ENCODE data around the gene CAPN2.
"Not testable (repeated sequence)": the region's sequence is repeated elsewhere in the genome, so short reads cannot be mapped to it uniquely, and the experiment has no call there.

Gene CAPN2

GRCh38 chr1:223794136-223794880 lies 82.0 kb downstream of the CAPN2 start:
- DNase-seq, result no peak

GRCh38 chr1:223796210-223796609 lies 83.9 kb downstream of the CAPN2 start:
- DNase-seq, result peak in 1 of 2 donors; percentile 41

GRCh38 chr1:223802032-223802431 lies 89.7 kb downstream of the CAPN2 start:
- DNase-seq, result peak; percentile 11 to 39

DNA sequence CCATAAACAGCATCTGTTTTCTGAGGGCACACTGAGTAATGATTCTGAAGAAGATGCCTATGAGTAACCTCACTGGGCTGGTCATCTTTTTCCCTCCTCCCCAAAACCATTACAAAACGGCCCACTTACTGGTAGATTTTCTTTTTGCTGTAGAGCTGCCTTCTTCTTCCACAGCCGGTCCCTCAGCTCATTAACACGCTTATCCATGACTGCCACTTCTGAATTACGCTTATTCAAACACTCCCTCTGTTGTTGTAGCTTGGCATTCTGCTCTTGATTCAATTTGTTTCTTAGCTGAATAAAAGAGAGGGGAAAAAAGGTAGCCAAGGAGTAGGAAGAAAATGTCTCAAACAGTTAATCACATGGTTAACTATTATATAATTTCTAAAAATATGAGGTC lies 90.3 kb downstream of the CAPN2 start:
- DNase-seq, result peak; percentile 36 to 94

DNA sequence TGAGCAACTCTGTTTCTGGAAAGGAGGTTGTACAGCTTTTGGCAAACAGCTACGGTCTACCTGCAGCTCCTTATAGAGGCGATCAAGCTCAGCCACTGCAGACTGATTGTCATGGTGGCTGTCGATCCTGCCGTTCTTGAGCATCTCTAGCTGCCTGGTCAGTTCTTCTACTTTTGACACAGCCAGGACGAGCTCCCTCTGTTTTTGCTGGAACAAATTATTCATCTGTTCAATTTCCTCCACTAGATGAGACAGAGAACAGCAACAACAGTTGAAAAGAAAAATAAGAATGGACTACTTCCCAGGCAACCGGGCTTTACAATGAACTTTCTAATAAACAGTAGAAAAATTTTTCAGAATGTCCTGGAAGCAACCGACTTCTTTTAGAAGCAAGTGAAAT lies 90.9 kb downstream of the CAPN2 start:
- DNase-seq, result peak; percentile 14 to 37

DNA sequence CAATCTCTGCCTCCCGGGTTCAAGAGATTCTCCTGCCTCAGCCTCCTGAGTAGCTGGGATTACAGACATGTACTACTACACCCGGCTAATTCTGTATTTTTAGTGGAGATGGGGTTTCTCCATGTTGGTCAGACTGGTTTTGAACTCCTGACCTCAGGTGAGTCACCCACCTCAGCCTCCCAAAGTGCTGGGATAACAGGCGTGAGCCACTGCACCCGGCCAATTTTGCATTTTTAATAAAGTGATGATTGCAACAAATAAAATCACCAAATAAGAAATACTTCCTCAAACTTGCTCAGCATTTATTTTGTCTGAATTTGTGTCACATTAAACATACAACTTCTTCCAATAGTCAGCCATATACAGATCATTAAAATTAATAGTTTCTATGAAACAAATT lies 97.6 kb downstream of the CAPN2 start:
- DNase-seq, result not testable (repeated sequence)

- DNase-seq, result no peak
These were observed 98.2 kb downstream of the CAPN2 start for GRCh38 chr1:223810586-223810985.

GRCh38 chr1:223811634-223812101 lies 99.3 kb downstream of the CAPN2 start:
- peak in 1 of 2 donors; percentile 85 for DNase-seq

DNA sequence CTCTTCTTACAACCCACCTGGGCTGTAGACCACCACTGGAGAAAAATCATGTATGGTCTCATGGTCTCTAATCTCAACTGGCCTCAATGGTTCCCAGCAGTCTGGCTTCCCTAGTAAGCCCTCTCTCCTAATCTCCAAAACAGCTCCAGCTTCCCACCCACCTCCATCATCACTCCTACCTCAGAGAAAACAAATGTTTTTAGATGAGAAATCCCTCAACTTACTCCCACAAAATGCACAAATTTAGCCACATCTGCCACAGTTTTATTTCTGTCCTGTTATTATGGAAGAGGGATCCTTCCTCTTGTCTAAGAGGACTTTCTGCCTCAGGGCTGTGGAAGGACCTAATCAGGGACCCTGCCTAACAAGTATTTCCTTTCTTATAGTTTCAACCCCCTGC lies 101.3 kb downstream of the CAPN2 start:
- DNase-seq, result no peak

- no peak for DNase-seq
These were observed 102.9 kb downstream of the CAPN2 start for GRCh38 chr1:223815020-223815853.

GRCh38 chr1:223815865-223816264 lies 103.5 kb downstream of the CAPN2 start:
- no peak for DNase-seq

DNA sequence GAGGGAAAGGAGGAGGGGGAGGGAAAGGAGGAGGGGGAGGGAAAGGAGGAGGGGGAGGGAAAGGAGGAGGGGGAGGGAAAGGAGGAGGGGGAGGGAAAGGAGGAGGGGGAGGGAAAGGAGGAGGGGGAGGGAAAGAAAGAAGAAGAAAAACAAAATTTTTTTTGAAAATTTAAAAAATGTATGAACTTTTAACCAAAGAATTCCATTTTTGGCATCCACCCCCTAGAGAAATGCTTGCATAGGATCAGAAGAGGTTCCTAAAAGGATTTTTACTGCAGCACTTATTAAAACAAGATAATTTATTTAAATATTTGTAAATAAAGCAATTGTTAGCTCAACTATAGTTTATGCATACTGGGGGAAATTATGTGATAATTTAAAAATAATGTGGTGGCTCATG lies 104.9 kb downstream of the CAPN2 start:
- not testable (repeated sequence) for DNase-seq

DNA sequence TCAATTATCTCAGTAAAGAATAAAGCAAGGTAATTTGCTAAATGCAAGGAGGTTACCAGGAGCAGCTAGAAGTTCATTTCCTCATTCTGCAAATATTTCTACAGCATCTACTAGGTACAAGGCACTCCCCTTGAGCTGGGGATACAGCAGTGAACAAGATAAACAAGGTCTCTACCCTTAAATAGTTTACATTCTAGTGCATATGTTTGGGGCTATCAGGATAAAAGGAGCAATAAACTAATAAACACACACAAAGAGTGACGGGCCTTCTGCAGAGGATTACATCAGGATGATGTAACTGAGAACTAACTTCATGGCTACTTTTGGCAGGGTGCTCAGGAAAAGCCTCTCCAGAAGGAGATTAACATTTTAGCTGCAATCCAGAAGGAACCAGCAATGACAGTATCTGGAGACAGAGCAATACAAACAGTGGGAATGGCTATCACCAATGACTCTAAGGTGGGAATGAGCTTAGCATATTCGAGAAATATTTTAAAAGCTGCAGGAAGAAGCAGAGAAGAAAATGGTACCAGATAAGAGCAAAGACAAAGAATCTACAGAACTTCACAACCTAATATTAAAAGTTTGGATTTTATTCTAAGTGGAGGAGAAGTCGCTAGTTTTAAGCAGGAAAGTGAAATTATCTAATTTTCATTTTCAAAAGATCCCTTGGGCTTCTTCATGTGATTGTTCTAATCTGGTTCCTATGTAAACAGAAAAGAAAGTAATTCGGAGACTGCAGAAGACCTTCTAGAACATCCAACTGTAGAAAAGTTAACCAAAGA lies 107.6 kb downstream of the CAPN2 start:
- DNase-seq, result no peak

DNA sequence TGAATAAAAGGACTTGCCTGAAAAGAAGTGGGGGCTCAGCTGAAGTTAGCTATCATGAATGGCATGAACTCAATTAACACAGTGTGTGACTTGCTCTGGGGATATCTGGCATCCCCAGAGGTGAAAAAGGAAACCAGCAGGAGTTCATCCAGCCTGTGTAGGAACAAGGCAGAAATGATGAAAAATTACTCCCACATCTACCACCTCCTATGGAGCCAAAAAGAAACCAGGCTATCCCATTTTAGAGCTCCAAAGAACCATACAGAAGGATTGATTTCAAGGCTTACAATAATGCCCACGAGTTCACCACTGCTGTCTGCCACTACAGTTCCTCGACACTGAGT lies 108.1 kb downstream of the CAPN2 start:
- DNase-seq, result no peak

- no peak for DNase-seq
These were observed 108.6 kb downstream of the CAPN2 start for GRCh38 chr1:223820971-223821370.

GRCh38 chr1:223824287-223824686 lies 111.9 kb downstream of the CAPN2 start:
- no peak for DNase-seq

DNA sequence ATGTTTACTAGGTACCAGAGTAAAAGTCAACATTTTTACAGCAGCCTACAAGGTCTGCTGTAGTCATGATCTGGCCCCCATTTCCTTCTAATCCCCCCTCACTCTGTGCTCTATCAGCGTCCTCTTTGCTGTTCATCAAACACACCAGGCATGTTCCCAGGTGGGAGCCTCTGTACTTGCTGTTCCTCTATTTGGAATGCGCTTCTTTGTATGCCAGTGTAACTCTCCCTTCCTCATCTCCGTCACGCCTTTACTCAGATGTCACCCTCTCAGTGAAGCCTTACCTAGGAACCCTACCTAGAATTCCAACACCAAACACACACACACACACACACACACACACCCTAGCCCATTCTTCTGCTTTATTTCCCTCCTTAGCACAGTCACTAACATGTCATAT lies 112.4 kb downstream of the CAPN2 start:
- no peak for DNase-seq

Measured in hippocampal formation (tissue), 2 donors.